Measurements from ENCODE around the gene TMEM219.
"Not testable (repeated sequence)": the region's sequence is repeated elsewhere in the genome, so short reads cannot be mapped to it uniquely, and the experiment has no call there.

TMEM219 gene, protein sequence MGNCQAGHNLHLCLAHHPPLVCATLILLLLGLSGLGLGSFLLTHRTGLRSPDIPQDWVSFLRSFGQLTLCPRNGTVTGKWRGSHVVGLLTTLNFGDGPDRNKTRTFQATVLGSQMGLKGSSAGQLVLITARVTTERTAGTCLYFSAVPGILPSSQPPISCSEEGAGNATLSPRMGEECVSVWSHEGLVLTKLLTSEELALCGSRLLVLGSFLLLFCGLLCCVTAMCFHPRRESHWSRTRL

DNA sequence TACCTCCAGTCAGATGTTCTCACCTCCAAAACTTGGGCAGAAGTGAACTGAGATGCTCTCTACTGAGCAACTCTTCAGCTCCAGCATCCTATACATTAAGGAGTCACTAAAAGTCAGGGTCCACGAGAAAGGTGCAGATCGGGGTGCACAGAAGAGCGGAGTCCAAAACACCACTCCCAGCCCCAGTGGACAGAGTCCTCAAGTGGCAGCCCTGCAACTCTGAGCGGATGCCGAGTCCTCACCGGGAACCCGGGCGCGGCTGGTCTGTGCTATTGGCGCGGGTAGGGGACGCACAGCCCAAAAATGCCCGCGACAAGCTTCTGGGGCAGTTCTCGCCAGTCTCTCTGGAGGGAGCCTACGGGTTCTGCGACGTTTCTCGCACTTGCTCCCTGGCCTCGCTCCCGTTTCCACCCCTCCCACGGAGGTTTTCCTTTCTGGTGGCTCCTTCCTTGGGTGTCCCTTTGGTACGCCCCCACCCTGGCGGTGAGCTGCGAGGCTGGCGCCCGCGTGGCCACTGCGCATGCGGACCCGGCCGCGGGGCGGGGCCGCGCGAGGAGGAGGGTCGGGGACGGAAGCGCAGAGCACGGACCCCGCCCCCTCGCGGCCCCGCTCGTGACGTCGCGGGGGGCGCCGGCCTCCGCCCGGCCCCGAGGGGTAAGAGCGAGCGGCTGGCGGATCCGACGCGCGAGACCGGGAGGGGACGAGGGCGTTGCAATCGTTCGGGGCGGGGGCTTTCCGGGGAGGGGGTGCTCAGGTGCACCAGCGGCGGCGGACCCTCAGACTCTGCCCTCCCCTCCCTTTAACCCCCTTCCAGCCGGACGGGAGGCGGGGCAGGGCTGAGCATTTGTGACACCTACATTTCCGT, at the start of gene TMEM219:
TSS of gene TMEM219 (plus strand) at position 601 of the 865 bp plus-strand sequence. CDS start 1,065 bp downstream, outside the sequence.
- peak within 1 kb of the TSS; percentile 82 to 96 (median 94) for H3K27ac ChIP-seq

DNA sequence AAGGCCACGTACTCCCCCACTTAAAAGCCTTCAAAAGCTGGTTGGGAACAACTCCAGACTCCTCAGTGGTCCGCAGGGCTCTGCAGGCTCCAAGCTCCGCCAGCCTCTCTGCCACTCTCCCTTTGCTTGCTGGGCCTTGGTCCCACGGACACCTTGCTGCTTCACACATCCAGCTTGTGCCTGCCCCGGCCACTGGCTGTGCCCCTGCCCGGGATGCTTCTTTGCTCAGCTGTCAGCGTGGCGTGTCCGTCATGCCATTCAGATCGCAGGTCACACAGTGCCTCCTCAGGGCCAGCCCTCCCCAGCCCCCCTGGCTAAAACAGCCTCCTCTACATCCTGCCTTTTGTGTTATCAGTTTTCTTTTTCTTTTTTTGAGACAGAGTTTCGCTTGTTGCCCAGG, 49.8 kb upstream of the TMEM219 start:
- H3K4me3 ChIP-seq = no peak overlapping the region
- H3K27ac ChIP-seq = no peak overlapping the region

More for the DNA sequence above, at the start of gene TMEM219:
- peak within 1 kb of the TSS; percentile 53 to 85 (median 69) for H3K4me3 ChIP-seq

DNA sequence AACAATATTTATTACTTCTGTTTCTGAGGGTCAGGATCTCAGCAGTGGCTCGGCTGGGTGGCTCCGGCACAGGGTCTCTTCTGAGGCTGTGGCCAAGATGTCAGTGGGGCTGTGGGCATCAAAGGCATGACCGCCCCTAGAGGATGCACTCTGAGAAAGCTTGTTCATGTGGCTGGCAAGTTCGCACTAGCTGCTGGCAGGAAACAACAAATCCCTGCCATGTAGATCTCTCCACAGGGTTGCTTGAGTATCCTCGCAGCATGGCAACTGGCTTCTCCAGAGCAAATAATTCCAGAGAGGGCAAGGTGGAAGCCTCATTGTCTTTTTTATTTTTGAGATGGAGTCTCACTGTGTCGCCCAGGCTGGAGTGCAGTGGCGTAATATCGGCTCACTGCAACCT, 48.4 kb upstream of the TMEM219 start:
- H3K27ac ChIP-seq = no peak overlapping the region
- no peak overlapping the region for H3K4me3 ChIP-seq

DNA sequence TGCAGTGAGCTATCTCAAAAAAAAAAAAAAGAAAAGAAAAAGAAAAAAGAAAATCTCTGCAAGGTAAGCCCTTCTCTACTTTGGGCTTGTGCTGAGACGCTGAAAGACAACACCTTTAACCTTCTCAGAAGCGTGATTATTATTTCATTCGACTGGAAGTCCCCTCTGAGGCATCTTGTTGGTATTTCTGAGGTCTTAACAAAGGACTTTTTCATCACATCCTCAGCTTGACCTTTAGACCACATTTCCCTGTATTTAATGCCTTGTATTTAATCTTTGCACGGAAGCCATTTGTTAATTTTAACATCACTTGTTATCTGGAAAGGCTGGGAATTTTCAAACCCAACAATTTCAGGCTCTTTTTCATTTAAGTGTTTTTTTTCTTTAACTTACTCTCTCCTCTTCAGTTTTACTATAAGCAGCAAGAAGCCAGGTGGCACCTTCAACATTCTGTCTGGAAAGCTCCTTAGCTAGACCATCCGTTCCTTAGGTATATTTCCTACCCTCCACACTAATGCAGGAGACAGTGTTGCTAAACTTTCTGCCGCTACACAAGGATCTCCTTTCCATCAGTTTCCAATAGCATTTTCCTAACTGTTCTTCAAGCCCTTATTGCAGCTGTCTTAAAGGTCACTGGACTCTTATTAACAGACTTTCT, 46.2 kb upstream of the TMEM219 start:
- Histone ChIP-seq H3K4me3 (no peak overlapping the region), H3K27ac (no peak overlapping the region)

DNA sequence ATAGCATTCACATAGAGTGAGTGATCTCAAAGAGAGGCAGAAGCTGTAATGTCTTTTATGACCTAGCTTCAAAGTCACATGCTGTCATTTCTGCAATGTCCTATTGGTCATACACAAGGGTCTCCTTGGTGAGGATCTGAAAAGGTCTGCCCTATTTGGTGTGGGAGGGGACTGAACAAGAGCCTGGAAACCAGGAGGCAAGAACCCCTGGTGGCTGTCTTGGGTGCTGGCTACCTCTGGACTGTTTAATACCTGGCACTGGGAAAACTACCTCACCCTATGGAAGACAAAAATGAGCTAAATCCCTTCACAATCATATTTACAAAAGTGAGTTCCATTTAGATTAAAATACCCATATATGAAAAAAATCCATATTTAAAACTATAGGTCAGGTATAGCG, 44.9 kb upstream of the TMEM219 start:
- no peak overlapping the region for H3K4me3 ChIP-seq
- no peak overlapping the region for H3K27ac ChIP-seq

DNA sequence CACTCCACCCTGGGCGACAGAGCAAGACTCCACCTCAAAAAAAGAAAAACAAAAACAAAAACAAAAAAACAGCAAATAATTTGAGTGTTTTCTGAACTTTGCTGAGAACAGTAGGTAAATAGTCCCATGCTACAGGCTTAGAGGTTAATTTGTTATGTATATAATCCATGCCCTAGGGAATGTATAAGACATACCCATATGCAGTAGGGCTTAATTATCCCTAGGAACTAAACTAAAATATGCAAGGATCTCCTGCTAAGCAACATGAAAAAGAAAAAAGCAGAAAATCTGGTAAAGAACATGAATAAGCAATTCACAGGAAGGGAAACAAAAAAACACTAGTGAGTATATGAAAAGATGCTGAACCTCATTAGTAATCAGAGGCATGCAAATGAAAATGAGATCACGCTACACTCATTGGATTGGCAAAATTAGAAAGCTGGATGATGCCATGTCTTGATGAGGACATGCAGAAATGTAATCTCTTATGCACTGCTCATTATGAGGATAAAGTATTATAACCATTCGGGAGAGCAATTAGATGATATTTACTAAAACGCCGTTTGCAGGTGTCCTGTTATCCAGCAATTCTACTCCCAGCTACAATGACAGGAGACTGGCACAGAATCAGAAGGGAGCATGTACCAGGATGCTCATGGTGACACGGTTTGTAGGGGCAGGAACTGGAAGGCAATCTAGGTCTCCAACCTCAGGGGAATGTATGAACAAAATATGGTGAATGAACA, 41.4 kb upstream of the TMEM219 start:
- Histone ChIP-seq H3K27ac (no peak overlapping the region), H3K4me3 (no peak overlapping the region)

DNA sequence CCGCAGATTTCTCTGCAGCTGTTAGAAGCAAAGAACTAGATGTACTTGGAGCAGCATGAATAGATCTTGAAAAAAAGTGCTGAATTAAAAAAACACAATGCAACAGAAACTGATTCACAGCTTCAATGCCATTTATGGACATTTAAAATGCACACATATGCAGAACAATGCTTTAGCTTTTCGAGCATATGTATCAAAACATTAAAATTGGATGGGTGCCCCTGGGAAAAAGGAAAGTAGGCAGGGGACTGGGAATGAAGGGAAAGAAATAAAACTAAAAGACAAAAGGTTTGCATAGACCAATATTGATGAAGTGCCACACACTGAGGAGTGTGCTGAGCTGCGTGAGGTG, 40.9 kb upstream of the TMEM219 start:
- Histone ChIP-seq H3K27ac (no peak overlapping the region), H3K4me3 (no peak overlapping the region)

DNA sequence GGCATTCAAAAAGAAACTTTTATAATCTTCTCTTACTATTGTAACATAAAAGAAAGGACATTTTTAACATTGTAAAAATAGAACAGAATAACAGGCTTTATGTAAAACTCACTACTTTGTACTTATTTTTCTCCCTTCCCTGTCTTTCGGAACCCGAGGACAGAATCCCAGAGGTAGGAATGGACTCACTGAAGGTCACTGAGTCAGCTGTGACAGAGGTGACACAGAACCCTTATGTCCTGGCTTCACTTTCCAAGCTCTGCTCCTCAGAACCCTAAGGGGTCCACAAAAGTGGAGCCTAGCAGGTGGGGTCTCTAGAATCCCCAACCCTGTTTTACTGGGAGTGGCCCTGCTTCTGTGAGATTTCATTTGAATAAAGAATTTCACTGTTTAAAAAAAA, 39.6 kb upstream of the TMEM219 start:
- Histone ChIP-seq H3K27ac (no peak overlapping the region), H3K4me3 (no peak overlapping the region)

DNA sequence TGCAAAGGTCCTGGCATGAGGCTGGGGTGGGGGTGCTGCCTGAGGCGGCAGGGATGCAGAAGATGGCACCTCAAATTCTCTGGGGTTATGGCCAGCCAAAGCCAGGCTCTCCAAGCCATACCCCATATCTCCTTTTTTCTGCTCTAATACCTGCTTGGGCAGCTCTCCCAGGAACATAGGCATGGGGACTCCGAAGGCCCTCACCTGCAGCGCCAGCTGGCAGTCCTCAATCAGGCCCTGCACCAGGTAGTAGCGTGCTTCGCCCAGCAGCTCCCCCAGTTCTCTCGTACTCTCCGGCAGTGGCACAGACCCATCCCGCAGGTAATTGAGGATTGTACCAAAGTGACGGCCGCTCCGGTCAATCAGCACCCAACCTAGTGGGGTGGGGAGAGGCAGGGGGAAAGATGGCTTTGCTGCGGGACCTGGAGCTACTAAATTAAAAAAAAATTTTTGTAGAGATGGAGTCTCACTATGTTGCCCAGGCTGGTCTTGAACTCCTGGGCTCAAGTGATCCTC, 38.8 kb upstream of the TMEM219 start:
- H3K4me3 ChIP-seq = no peak overlapping the region
- no peak overlapping the region for H3K27ac ChIP-seq

DNA sequence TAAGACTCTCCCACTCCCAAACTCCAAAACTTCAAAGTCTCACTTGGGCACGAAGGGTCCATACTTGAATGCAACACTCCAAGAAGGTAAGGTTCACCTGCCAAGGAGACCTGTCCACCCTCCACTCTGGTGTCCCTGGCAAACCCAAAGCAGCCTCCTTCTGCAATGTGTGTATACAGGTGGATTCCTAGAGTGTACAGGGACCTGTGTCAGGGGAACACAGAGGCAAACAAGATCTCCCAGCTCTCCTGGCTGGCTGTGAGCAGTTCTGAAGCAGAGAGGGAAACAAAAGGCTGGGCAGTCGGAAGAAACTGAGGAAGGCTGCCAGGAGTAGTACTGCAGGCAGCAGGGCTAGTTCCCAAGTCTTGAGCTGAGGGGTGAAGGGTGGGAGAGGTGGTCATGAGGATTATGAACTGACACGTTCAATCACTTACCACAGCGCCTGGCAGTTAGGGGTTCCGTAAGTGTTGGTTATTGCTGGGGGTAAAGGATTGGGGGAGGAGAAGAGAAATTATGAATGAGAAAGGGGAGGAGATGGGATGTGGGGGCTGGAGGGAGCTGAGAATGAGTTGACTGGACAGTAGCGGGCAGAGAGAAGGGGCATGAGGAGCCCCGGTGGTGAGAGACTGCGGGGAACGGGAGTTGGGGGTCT, 36.6 kb upstream of the TMEM219 start:
- Histone ChIP-seq H3K27ac (peak overlapping the region; percentile 4 to 93 (median 86)), H3K4me3 (peak overlapping the region; percentile 83 to 100 (median 97))

DNA sequence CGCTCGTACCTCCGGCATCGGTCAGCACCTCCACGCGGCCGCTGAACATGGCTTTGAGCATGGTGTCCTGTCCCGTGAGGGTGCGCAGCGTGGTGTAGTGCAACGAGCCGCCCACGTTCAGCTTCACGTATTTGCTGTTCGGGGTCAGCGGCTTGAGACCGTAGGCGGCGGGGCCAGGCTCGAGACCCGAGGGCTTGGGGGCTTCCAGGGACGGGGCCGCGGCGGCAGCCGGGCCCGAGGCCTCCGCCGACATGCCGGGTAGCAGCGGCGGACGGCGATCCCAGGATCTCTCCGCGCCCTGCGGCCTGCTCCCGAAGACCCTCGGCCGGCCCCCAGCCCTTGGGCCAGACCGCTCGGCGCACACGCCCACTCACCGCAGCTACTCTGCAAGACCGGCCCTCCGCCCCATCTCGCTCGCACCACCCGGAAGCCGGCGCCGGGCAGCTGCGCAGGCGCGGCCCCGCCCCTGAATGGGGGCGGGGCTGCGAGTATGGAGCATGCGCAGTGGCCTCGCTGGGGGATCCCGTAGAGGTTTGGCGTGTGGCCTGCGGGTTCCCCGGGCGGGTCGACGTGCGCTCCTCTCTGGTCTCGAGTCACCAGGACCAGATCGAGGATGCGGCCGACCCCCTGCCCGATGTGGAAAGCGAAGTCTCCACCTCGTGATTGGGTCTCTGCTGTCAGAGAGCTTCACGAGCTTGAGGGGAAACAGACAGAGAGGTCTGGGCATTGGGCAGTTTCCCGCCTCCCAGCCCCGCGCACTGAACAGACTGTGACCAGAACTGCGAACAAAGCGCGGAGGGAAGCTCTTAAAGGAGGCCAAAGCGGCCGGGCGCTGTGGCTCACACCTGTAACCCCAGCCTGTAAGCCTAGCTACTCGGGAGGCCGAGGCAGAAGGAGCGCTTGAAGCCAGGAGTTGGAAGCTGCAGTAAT, 35.8 kb upstream of the TMEM219 start, which contains the start of gene KCTD13:
TSS of gene KCTD13 (minus strand) at position 446 of the 930 bp plus-strand sequence. CDS start at position 253, 193 bp downstream.
- Histone ChIP-seq H3K27ac (peak within 1 kb of the TSS; percentile 9 to 93 (median 86)), H3K4me3 (peak within 1 kb of the TSS; percentile 83 to 100 (median 97))

DNA sequence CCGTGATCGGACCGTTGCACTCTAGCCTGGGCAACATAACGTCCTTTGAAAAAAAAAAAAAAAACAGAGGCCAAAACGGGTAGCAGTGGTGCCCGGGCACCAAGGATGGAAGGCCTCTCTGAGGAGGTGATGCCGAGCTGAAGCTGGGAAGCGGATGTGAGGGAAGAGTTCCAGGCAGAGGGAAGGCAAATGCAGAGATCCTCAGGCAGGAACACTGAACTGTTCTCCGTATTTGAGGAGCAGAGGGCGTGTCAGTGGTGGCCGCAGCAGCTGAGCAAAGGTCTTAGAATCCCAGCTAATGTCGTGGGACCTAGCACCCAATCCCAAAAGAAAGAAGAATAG, 35.2 kb upstream of the TMEM219 start:
- Histone ChIP-seq H3K27ac (peak overlapping the region in 20 of 21 experiments; percentile 63 to 93 (median 86)), H3K4me3 (peak overlapping the region; percentile 83 to 100 (median 97))

DNA sequence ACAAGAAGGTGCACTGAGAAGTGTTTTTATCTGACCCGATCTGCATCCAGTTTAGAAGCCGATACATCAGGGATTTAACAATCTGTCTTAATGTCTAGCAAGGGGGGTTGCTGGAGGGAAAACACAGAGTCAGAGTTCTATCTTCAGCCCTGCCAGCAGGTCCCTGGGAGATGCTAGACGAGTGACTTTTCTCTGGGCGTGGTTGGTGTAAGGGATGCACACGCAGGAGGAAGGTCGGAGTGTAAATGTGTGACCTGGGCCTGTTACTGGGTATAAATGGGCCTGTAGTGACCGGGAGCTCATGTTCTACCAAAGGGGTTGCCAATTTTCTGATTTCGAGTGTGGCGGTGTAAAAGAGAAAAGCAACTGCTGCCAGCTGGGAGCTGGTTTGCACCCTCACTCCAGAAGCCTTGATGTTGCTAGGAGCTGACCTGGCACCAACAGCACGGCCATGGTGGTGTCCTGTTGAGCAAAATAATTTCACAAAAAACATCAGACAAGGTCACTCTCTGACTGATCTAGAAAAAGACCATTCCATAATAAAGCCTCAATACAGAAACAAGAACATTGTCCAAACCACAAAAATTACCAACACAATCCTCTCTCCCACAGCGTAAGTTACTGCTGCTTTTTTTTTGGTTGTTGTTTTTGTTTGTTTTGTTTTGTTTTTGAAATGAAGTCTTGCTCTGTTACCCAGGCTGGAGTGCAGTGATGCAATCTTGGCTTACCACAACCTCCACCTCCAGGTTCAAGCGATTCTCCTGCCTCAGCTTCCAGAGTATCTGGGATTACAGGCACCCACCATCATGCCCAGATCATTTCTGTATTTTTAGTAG, 34.6 kb upstream of the TMEM219 start:
- peak overlapping the region in 13 of 21 experiments; percentile 63 to 92 (median 86) for H3K27ac ChIP-seq
- peak overlapping the region in 3 of 7 experiments; percentile 97 to 99 (median 98) for H3K4me3 ChIP-seq

DNA sequence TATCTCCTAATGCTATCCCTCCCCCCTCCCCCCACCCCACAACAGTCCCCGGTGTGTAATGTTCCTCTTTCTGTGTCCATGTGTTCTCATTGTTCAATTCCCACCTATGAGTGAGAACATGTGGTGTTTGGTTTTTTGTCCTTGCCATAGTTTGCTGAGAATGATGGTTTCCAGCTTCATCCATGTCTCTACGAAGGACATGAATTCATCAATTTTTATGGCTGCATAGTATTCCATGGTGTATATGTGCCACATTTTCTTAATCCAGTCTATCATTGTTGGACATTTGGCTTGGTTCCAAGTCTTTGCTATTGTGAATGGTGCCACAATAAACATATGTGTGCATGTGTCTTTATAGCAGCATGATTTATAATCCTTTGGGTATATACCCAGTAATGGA, 30.1 kb upstream of the TMEM219 start:
- not testable (repeated sequence) for H3K27ac ChIP-seq, H3K4me3 ChIP-seq

DNA sequence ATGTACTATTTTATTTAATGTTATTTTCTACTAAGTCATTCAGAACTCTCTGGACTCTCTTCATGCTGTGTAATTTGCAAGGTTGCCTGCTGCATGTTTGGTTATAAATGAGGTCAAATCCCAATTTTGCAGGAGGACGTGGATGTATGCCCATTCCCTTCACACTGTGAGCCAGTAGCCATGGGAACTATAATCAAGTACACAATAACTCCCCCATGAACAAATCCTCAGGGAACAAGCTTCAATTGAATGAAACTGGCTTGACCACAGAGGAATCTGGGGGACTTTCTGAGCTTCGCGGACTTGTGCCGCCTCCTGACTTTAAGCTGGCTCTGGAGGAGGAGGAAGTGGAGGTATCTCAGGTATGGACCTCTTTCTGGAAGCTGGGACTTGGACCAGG, 21.2 kb upstream of the TMEM219 start:
- no peak overlapping the region for H3K4me3 ChIP-seq
- H3K27ac ChIP-seq = no peak overlapping the region

DNA sequence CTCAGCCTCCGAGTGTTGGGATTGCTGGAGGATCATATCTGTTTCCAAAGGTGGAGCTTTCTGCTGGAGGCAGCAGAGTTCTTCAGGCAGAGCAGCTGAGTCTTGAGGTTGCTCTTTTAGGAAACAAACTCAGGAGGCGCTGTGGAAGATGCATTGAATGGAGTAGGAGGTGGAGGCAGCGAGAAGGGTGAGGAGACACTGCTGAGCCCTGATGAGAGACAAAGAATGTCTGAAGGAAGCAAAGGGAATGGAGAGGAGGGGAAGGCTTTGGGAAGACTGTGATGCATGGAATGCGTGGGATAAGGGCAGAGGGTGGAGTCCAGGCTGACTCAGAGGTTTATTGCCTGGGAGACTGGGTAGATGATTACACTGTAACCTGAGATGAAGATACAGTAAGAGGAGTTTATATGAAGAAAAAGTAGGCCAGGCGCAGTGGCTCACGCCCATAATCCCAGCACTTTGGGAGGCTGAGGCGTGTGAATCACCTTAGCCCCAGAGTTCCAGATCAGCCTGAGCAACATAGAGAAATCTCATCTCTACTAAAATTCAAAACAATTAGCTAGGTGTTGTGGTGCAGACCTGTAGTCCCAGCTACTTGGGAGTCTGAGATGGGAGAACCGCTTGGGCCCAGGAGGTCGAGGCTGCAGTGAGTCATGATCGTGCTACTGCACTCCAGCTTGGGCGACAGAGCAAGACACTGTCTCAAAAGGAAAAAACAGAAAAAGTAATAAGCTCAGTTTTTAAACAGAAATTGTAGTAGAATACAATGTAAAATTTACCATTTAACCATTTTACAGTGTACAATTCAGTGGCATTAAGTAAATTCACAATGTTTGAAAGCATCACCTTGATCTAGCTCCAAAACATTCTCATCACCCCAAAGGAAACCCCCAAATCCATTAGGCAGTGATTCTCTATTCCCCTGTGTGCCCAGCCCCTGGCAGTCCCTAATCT, 17.8 kb upstream of the TMEM219 start:
- Histone ChIP-seq H3K27ac (peak overlapping the region in 20 of 21 experiments; percentile 18 to 83 (median 66)), H3K4me3 (no peak overlapping the region)
